HepG2 (cell line): ENCODE results near the gene PNKD. TPM values are rescaled to one million over a fixed set of nuclear protein-coding genes. Genes with fewer than 3 reads are reported as not detected.

Experiments
- ARNT ChIP-seq: fragments of 450-650 bp; IDR thresholded peaks from 2 replicates; pipeline ENCODE4 v1.6.1; 2017
- FOSL1 ChIP-seq: sonication (generic); formaldehyde crosslinking; IDR thresholded peaks from 2 replicates; pipeline ENCODE4 v1.9.0; 2021; ENCODE audit warnings: missing genetic modification reagents, borderline replicate concordance
- FOSL2 ChIP-seq: sonication (generic); formaldehyde crosslinking; IDR thresholded peaks from 2 replicates; pipeline ENCODE4 v1.4.0; 2020; ENCODE audit warnings: missing genetic modification reagents
- FOXK1 ChIP-seq: sonication (generic); formaldehyde crosslinking; IDR thresholded peaks from 2 replicates; pipeline ENCODE4 v1.4.0; 2020; ENCODE audit warnings: low read depth, missing genetic modification reagents, borderline replicate concordance
- HNRNPL ChIP-seq: fragments of 200-400 bp; formaldehyde crosslinking; IDR thresholded peaks from 2 replicates; pipeline ENCODE4 v1.6.1; 2017; ENCODE audit warnings: mild to moderate bottlenecking, low read depth, low read length
- HOMEZ ChIP-seq: IDR thresholded peaks from 2 replicates; pipeline ENCODE4 v1.6.1; 2016; ENCODE audit warnings: low read depth
- KDM2A ChIP-seq: sonication (generic); formaldehyde crosslinking; IDR thresholded peaks from 2 replicates; pipeline ENCODE4 v1.4.0; 2020; ENCODE audit warnings: low read depth, missing genetic modification reagents, borderline replicate concordance
- KDM5B ChIP-seq: sonication (generic); formaldehyde crosslinking; IDR thresholded peaks from 2 replicates; pipeline ENCODE4 v1.4.0; 2020; ENCODE audit warnings: missing genetic modification reagents, mild to moderate bottlenecking, borderline replicate concordance
- LCORL ChIP-seq, 2 experiments: fragments of 450-650 bp in 1 of 2; sonication (generic) in 1 of 2; formaldehyde crosslinking in 1 of 2; IDR thresholded peaks; 2 replicates each; pipeline versions ENCODE4 v1.5.0 to v1.6.1; 2017 to 2020; ENCODE audit warnings: antibody characterized with exemption in 1 of 2, missing genetic modification reagents in 1 of 2
- MTA3 ChIP-seq: sonication (generic); formaldehyde crosslinking; IDR thresholded peaks from 2 replicates; pipeline ENCODE4 v1.4.0; 2020; ENCODE audit warnings: missing genetic modification reagents
- RAD51 ChIP-seq: fragments of 450-650 bp; IDR thresholded peaks from 2 replicates; pipeline ENCODE4 v1.6.1; 2016; ENCODE audit warnings: borderline replicate concordance
- RARA ChIP-seq: IDR thresholded peaks from 2 replicates; pipeline ENCODE4 v1.6.1; 2016; ENCODE audit warnings: missing genetic modification reagents, missing compliant biosample characterization
- RFXANK ChIP-seq: IDR thresholded peaks from 2 replicates; pipeline ENCODE4 v1.6.1; 2016
- SIX1 ChIP-seq: sonication (generic); formaldehyde crosslinking; IDR thresholded peaks from 2 replicates; pipeline ENCODE4 v1.4.0; 2020; ENCODE audit warnings: missing genetic modification reagents, borderline replicate concordance
- THAP8 ChIP-seq: sonication (generic); formaldehyde crosslinking; IDR thresholded peaks from 2 replicates; pipeline ENCODE4 v1.5.1; 2020; ENCODE audit warnings: missing genetic modification reagents, mild to moderate bottlenecking, borderline replicate concordance
- ZNF350 ChIP-seq: sonication (generic); formaldehyde crosslinking; IDR thresholded peaks from 2 replicates; pipeline ENCODE4 v1.4.0; 2020; ENCODE audit warnings: mild to moderate bottlenecking, low read depth, missing genetic modification reagents, borderline replicate concordance
- ZNF407 ChIP-seq: sonication (generic); formaldehyde crosslinking; IDR thresholded peaks from one replicate; pipeline ENCODE4 v1.5.1; 2020; ENCODE audit warnings: mild to moderate bottlenecking, missing genetic modification reagents; ENCODE audit errors: not compliant biosample characterization
- ZNF776 ChIP-seq: sonication (generic); formaldehyde crosslinking; IDR thresholded peaks from 2 replicates; pipeline ENCODE4 v1.4.0; 2020; ENCODE audit warnings: mild to moderate bottlenecking, missing genetic modification reagents
- ZNF800 ChIP-seq: sonication (generic); formaldehyde crosslinking; IDR thresholded peaks from 2 replicates; pipeline ENCODE4 v1.4.0; 2020; ENCODE audit warnings: missing genetic modification reagents
- polyA plus RNA-seq, 8 experiments: library from polyadenylated mRNA; depleted of rRNA in 3 of 8; stranded (reverse) in 7 of 8; unstranded in 1 of 8; fragments of >200 nt; fragmentation: Illumina TruSeq in 4 of 8; extraction: Trizol in 4 of 8; gene quantifications; 2 replicates each; pipeline versions ENCODE4 v1.2.1 to v1.2.3, GENCODE V29; 2011 to 2016; ENCODE audit warnings: low read depth in 4 of 8, missing spikeins in 1 of 8, mixed read lengths in 1 of 8; ENCODE audit not compliant: insufficient read depth in 1 of 8
- total RNA-seq, 5 experiments: library from RNA; depleted of rRNA; stranded (reverse); fragments of >200 nt; fragmentation: Illumina TruSeq; extraction: Trizol; gene quantifications; 2 replicates each; pipeline ENCODE4 v1.2.3, GENCODE V29; 2016; ENCODE audit warnings: low read depth in 1 of 5

PNKD gene
- total and polyA plus RNA-seq, 2 of the 13 experiments (the other 11 are each of a cell fraction or from before 2014, with no cell fraction given), result 55.9 to 80.4 TPM

GRCh38 chr2:218296847-218297246 is 26.5 kb downstream of the PNKD start (continued):
- TF ChIP-seq HOMEZ (CRISPR knock-in tag) (no peak), SIX1 (no peak), FOXK1 (no peak), RARA (peak; percentile 64), RFXANK (CRISPR knock-in tag) (no peak), THAP8 (CRISPR knock-in tag) (no peak), FOSL2 (peak; percentile 30; the same call in 1 of the 2 replicates), ZNF800 (CRISPR knock-in tag) (no peak), RAD51 (no peak), HNRNPL (peak; percentile 85), LCORL (IDR thresholded peaks at IDR 0.05) (no peak), LCORL (CRISPR knock-in tag; IDR thresholded peaks at IDR 0.05) (no peak), ZNF407 (no peak), MTA3 (CRISPR knock-in tag) (no peak), ARNT (no peak), KDM5B (CRISPR knock-in tag) (no peak), ZNF350 (CRISPR knock-in tag) (0 out of 2 replicates have a peak, but pooled peaks have one; percentile 29), FOSL1 (CRISPR knock-in tag) (no peak), ZNF776 (CRISPR knock-in tag) (no peak), KDM2A (CRISPR knock-in tag) (0 out of 2 replicates have a peak, but pooled peaks have one; percentile 17)
